Karpas-422 (cell line): Measurements from ENCODE around the gene ZPR1. TPM values are rescaled to one million over a fixed set of nuclear protein-coding genes. Genes with fewer than 3 reads are reported as not detected.
"Not testable (repeated sequence)": the region's sequence is repeated elsewhere in the genome, so short reads cannot be mapped to it uniquely, and the experiment has no call there.

Experiments
- DNase-seq: peaks from one replicate; pipeline ENCODE4 v3.0.0-alpha.2; 2015
- H2AFZ ChIP-seq: fragments of 200-600 bp; sonication (generic); 2 replicates; pipeline ENCODE4 v1.6.1; 2014; ENCODE audit warnings: antibody characterized with exemption, low read length, mixed read lengths
- H3K27ac ChIP-seq: fragments of 200-600 bp; sonication (generic); 2 replicates; pipeline ENCODE4 v1.5.1; 2014; ENCODE audit warnings: mild to moderate bottlenecking, low read length, moderate library complexity
- H3K27me3 ChIP-seq: fragments of 200-600 bp; sonication (generic); 2 replicates; pipeline ENCODE4 v1.6.1; 2014; ENCODE audit warnings: low read length, mixed read lengths
- H3K36me3 ChIP-seq: fragments of 200-600 bp; sonication (generic); 2 replicates; pipeline ENCODE4 v1.6.1; 2014; ENCODE audit warnings: low read length, mixed read lengths; ENCODE audit not compliant: insufficient read depth
- H3K4me1 ChIP-seq: fragments of 200-600 bp; sonication (generic); 2 replicates; pipeline ENCODE4 v1.6.1; 2014; ENCODE audit warnings: mild to moderate bottlenecking, low read length, mixed read lengths
- H3K4me2 ChIP-seq: fragments of 200-600 bp; sonication (generic); 2 replicates; pipeline ENCODE4 v1.6.1; 2014; ENCODE audit warnings: low read length, low read depth, mild to moderate bottlenecking; ENCODE audit not compliant: poor library complexity, severe bottlenecking
- H3K4me3 ChIP-seq: fragments of 200-600 bp; sonication (generic); 2 replicates; pipeline ENCODE4 v1.5.1; 2014; ENCODE audit warnings: mild to moderate bottlenecking, antibody characterized with exemption, low read length, mixed read lengths
- H3K79me2 ChIP-seq: fragments of 200-600 bp; sonication (generic); 2 replicates; pipeline ENCODE4 v1.6.1; 2014; ENCODE audit warnings: mild to moderate bottlenecking, low read length, mixed read lengths
- H3K9ac ChIP-seq: fragments of 200-600 bp; sonication (generic); 2 replicates; pipeline ENCODE4 v1.6.0; 2014; ENCODE audit warnings: low read length
- H3K9me2 ChIP-seq: fragments of 200-600 bp; sonication (generic), shearing (Covaris generic); replicated peaks from 2 replicates; pipeline ENCODE4 v1.6.0; 2014; ENCODE audit warnings: mild to moderate bottlenecking, low read length, moderate library complexity; ENCODE audit not compliant: insufficient read depth
- H3K9me3 ChIP-seq: fragments of 300-700, 200-600 bp; sonication (generic); 2 replicates; pipeline ENCODE4 v1.6.1; 2014; ENCODE audit warnings: low read length, mixed read lengths
- H4K20me1 ChIP-seq: fragments of 200-600 bp; sonication (generic); 2 replicates; pipeline ENCODE4 v1.6.1; 2014; ENCODE audit warnings: mild to moderate bottlenecking, antibody characterized with exemption, low read length, low read depth; ENCODE audit not compliant: insufficient read depth
- total RNA-seq: library from RNA; depleted of rRNA; stranded (reverse); fragments of >200 nt; shearing (Covaris generic); gene quantifications from 2 replicates; pipeline ENCODE4 v1.2.3, GENCODE V29; 2014; ENCODE audit warnings: low replicate concordance

Gene ZPR1
- total RNA-seq, 1 experiment from 2014 or later: 29.8 TPM

DNA sequence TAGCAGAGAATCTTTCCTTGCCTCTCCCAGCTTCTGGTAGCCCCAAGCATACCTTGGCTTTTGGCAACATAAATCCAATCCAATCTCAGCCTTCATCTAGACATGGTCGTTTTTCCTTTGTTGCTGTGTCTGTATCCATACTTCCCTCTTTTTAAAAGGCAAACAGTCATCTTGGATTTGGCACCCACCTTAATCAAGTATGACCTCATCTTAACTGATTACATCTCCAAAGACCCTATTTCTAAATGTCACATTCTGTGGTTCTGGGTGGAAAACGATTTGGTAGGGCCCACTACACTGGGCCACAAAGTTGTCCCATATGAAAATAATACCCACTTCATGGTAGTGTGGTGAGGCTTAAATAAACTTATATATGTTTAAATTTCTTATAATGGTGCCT lies 15.9 kb downstream of the ZPR1 start:
- no peak for DNase-seq
- Histone ChIP-seq H3K9me3 (no peaks in the 10 kb centered on the region), H3K4me2 (peak overlapping the region; percentile 70), H3K9me2 (no peaks in the 10 kb centered on the region), H4K20me1 (no peaks in the 10 kb centered on the region), H3K79me2 (peaks cover 30% of the 10 kb centered on the region), H3K36me3 (peaks cover 5% of the 10 kb centered on the region; the same call in 1 of the 2 replicates), H3K4me1 (peaks cover 32% of the 10 kb centered on the region), H3K9ac (peak overlapping the region; percentile 82), H3K4me3 (peak overlapping the region; percentile 84), H3K27ac (peak overlapping the region; percentile 62; the same call in 1 of the 2 replicates), H2AFZ (no peak overlapping the region), H3K27me3 (no peaks in the 10 kb centered on the region)

DNA sequence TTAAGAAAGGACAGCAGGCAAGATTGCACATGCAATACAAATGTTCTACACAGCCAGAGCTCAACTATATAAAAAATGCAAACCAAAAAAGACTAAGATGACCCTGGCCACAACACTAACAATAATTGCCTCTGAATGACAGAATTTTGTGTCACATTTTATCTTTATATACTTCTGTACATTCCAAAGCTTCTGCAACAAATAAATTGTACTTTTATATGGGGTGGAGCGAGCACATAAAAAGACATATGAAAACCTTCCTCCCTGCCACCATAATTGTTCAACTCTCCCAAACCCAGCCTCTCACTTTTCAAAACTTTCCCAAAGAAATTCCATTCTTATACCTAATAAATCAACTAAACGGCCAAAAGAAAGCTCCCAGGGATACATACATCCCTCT lies 25.7 kb downstream of the ZPR1 start:
- H3K27me3 ChIP-seq: no peaks in the 10 kb centered on the region
- H4K20me1 ChIP-seq: no peaks in the 10 kb centered on the region
- no peak overlapping the region for H3K4me3 ChIP-seq
- no peaks in the 10 kb centered on the region for H3K9me3 ChIP-seq
- no peak for DNase-seq
- no peak overlapping the region for H2AFZ ChIP-seq
- no peak overlapping the region for H3K27ac ChIP-seq
- H3K4me1 ChIP-seq: no peaks in the 10 kb centered on the region; the same call in 1 of the 2 replicates
- H3K79me2 ChIP-seq: no peaks in the 10 kb centered on the region
- H3K9me2 ChIP-seq: no peaks in the 10 kb centered on the region
- peaks cover 6% of the 10 kb centered on the region; the same call in 1 of the 2 replicates for H3K36me3 ChIP-seq
- H3K4me2 ChIP-seq: no peak overlapping the region
- H3K9ac ChIP-seq: no peak overlapping the region

DNA sequence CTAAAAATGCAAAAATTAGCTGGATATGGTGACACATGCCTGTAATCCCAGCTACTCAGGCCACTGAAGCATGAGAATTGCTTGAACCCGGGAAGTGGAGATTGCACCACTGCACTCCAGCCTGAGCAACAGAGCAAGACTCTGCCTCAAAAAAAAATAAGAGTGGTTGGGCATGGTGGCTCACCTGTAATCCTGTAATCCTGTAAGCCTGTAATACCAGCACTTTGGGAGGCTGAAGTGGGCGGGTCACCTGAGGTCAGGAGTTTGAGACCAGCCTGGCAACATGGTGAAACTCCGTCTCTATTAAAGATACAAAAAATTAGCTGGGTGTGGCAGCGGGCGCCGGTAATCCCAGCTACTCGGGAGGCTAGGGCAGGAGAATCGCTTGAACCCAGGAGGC lies 31.8 kb downstream of the ZPR1 start:
- not testable (repeated sequence) for H4K20me1 ChIP-seq, H3K9me3 ChIP-seq, H3K36me3 ChIP-seq, H2AFZ ChIP-seq, H3K9ac ChIP-seq, H3K79me2 ChIP-seq, DNase-seq, H3K4me2 ChIP-seq, H3K4me1 ChIP-seq, H3K27me3 ChIP-seq, H3K27ac ChIP-seq, H3K4me3 ChIP-seq, H3K9me2 ChIP-seq

DNA sequence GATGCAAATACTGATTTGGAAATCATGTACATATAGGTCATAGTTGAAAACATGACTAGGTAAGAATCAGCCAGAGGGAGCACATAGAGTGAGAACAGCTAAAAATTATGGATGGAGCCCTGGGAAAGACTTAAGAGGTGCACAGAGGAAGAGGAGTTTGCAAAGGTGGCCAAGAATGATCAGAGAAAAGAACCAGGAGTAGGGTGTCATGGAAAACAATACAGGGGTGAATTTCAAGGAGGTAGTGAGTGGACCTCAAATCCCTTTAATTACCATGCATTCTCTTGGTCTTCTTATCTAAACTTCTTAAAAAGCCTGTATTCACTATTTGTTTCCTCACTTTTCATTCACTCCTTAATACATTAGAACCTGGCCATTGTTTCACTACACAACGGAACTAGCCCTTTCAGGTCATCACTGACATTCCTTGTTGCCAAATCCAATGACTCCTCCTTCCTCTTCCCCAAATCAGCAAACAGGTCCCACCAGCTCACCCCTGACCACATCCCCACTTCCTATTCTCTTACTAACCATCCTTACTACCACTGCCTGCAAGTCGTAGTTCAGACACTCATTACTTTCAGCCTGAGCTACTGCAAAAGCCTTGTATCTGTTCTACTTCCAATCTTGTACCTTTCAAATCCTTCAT lies 37.6 kb downstream of the ZPR1 start:
- H3K27me3 ChIP-seq: no peaks in the 10 kb centered on the region
- H4K20me1 ChIP-seq: no peaks in the 10 kb centered on the region
- H2AFZ ChIP-seq: no peak overlapping the region
- H3K4me1 ChIP-seq: no peaks in the 10 kb centered on the region
- no peak for DNase-seq
- no peaks in the 10 kb centered on the region for H3K9me2 ChIP-seq
- no peak overlapping the region for H3K4me3 ChIP-seq
- no peak overlapping the region for H3K9ac ChIP-seq
- H3K4me2 ChIP-seq: no peak overlapping the region
- H3K79me2 ChIP-seq: no peaks in the 10 kb centered on the region
- no peaks in the 10 kb centered on the region for H3K9me3 ChIP-seq
- peaks cover 4% of the 10 kb centered on the region; the same call in 1 of the 2 replicates for H3K36me3 ChIP-seq
- no peak overlapping the region for H3K27ac ChIP-seq

DNA sequence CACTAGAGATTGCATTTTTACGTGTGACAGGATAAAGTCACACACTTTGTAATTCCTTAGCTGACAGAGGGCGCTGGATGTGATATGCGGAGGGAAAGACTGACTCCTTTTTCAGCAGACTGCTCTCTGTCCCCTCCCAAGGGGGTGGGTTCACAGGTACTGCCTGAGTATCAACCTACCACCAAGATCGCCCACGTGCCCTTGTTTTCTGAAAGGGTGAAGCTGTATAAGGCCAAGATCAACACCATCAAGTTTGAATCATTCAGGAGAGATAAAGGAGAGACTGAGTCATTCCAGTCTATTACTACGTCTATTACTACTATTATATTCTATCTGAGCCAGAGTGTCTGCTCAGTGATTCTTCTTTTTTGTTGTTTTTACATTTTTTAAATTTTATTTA lies 45.7 kb downstream of the ZPR1 start:
- Histone ChIP-seq H3K4me3 (no peak overlapping the region), H3K36me3 (no peaks in the 10 kb centered on the region), H2AFZ (no peak overlapping the region), H4K20me1 (no peaks in the 10 kb centered on the region), H3K9me3 (no peaks in the 10 kb centered on the region), H3K9me2 (no peaks in the 10 kb centered on the region), H3K9ac (no peak overlapping the region), H3K79me2 (no peaks in the 10 kb centered on the region), H3K4me1 (no peaks in the 10 kb centered on the region), H3K4me2 (no peak overlapping the region), H3K27me3 (no peaks in the 10 kb centered on the region), H3K27ac (no peak overlapping the region)
- no peak for DNase-seq

DNA sequence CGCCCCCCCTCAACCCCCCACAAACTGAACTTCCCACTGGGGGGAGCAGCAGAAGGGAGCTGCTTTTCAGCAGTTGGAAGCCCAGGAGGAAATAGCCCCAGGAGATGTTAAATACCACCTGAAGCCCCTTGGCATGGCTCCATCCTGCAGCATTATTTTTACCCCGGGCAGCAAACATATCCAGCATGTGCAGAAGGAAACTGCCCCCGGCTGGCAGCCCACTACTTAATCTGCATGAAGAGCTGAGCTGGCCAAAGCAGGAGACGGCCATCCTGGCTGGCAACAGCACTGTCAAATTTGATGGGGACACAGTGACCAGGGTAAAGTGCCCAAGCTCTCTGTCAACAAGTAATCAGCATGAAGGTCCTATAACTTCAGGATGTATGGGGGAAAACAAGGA lies 47.1 kb downstream of the ZPR1 start:
- H3K4me1 ChIP-seq: no peaks in the 10 kb centered on the region
- H4K20me1 ChIP-seq: no peaks in the 10 kb centered on the region
- H2AFZ ChIP-seq: no peak overlapping the region
- H3K9me3 ChIP-seq: no peaks in the 10 kb centered on the region
- no peak for DNase-seq
- H3K9ac ChIP-seq: no peak overlapping the region
- H3K36me3 ChIP-seq: no peaks in the 10 kb centered on the region
- no peak overlapping the region for H3K4me3 ChIP-seq
- H3K27ac ChIP-seq: no peak overlapping the region
- no peaks in the 10 kb centered on the region for H3K27me3 ChIP-seq
- no peak overlapping the region for H3K4me2 ChIP-seq
- no peaks in the 10 kb centered on the region for H3K9me2 ChIP-seq
- no peaks in the 10 kb centered on the region for H3K79me2 ChIP-seq

DNA sequence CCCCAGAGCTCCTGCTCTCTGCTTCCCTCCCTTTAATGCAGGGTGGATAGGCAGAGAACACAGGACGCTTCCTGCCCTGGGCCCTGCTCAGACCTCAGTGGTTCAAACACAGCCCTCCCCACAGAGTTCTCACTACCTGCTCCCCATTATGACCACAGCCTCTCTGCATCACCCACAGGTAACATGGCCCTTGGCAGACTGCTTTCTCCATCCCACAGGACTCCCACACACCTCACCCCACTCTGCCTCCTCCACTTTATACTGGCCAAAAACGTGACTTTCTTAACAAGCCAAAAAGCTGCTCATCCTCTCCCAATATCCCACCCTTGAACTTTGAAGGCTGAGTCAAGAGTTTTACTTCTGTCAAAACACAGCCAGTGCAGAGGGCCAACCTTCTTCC lies 48.8 kb downstream of the ZPR1 start:
- H3K4me2 ChIP-seq: no peak overlapping the region
- no peaks in the 10 kb centered on the region for H4K20me1 ChIP-seq
- no peak overlapping the region for H2AFZ ChIP-seq
- no peaks in the 10 kb centered on the region for H3K9me2 ChIP-seq
- no peaks in the 10 kb centered on the region for H3K4me1 ChIP-seq
- no peaks in the 10 kb centered on the region for H3K36me3 ChIP-seq
- no peak overlapping the region for H3K9ac ChIP-seq
- no peak for DNase-seq
- no peaks in the 10 kb centered on the region for H3K9me3 ChIP-seq
- no peaks in the 10 kb centered on the region for H3K27me3 ChIP-seq
- H3K79me2 ChIP-seq: no peaks in the 10 kb centered on the region
- no peak overlapping the region for H3K27ac ChIP-seq
- H3K4me3 ChIP-seq: no peak overlapping the region

DNA sequence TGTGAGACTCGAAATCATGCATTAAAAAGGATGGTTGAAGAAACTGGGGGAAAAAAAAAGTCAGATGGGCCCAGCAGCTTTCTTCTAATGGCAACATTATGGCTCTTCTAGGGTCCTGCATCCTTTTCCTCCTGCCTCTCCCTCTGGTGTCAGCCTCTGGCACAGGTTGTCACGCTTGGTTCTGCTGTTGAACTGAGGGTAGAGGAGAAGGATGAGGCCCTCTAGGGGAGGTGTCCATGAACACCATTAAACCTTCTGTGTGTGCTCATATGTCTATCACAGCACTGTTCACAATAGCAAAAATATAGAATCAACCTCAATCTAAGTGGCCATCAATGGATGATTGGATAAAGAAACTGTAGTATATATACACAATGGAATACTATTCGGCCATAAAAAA lies 51.1 kb downstream of the ZPR1 start:
- Histone ChIP-seq H3K36me3 (no peaks in the 10 kb centered on the region), H3K4me2 (no peak overlapping the region), H3K27me3 (no peaks in the 10 kb centered on the region), H2AFZ (no peak overlapping the region), H3K4me3 (no peak overlapping the region), H3K27ac (no peak overlapping the region), H3K9ac (no peak overlapping the region), H4K20me1 (no peaks in the 10 kb centered on the region), H3K4me1 (peaks cover 5% of the 10 kb centered on the region), H3K9me2 (no peaks in the 10 kb centered on the region), H3K9me3 (no peaks in the 10 kb centered on the region), H3K79me2 (no peaks in the 10 kb centered on the region)
- DNase-seq: peak; percentile 41
